H1 (cell line): ENCODE measurements around the gene CD40LG. TPM values are rescaled to one million over a fixed set of nuclear protein-coding genes. Genes with fewer than 3 reads are reported as not detected.

ENCODE experiments used
- ASH2L ChIP-seq: fragments of 200-600, 300-600 bp; sonication (generic); IDR thresholded peaks from one replicate; pipeline ENCODE4 v1.7.1; 2017; ENCODE audit warnings: low read length
- SRF ChIP-seq: IDR thresholded peaks from 2 replicates; pipeline ENCODE4 v1.6.1; 2011; ENCODE audit warnings: mild to moderate bottlenecking, low read depth, low read length, moderate library complexity
- ZNF274 ChIP-seq: IDR thresholded peaks from 2 replicates; pipeline ENCODE4 v1.7.0; 2012; ENCODE audit warnings: low read length, borderline replicate concordance; ENCODE audit errors: extremely low read depth
- polyA plus RNA-seq, 7 experiments: library from polyadenylated mRNA; depleted of rRNA in 3 of 7; stranded (reverse) in 5 of 7; unstranded in 2 of 7; fragments of >200 nt in 5 of 7; fragments of 200-250 nt in 2 of 7; gene quantifications; 1 replicate in 5 of 7; 2 replicates in 1 of 7; 4 replicates in 1 of 7; pipeline versions ENCODE4 v1.2.1 to v1.2.3, GENCODE V29; 2011 to 2013; ENCODE audit warnings: missing spikeins in 2 of 7, mixed read lengths in 2 of 7
- total RNA-seq: library from RNA; stranded (reverse); fragmentation: NEBNext Ultra II Directional; extraction: Animal tissue kit (Norgen Biotek cat#: 25700); gene quantifications from 2 replicates; pipeline ENCODE4 v1.2.1, GENCODE V29; 2021

The CD40LG gene
- total and polyA plus RNA-seq, 2 of the 8 experiments (the other 6 are each of a cell fraction or from before 2014, with no cell fraction given) = not detected

- no peak for TF ChIP-seq ZNF274
- TF ChIP-seq ASH2L = no peak
- TF ChIP-seq SRF = no peak
Observed at GRCh38 chrX:136650811-136651210, 2.9 kb downstream of the CD40LG start (continued).
